GM19193 (cell line): Measurements from ENCODE around the gene TMTC4.

ENCODE experiments used
- POLR2A ChIP-seq: IDR thresholded peaks from 4 replicates; pipeline ENCODE4 v1.6.1; 2011; ENCODE audit not compliant: insufficient read depth, insufficient read length; ENCODE audit errors: extremely low read depth

Gene TMTC4

DNA sequence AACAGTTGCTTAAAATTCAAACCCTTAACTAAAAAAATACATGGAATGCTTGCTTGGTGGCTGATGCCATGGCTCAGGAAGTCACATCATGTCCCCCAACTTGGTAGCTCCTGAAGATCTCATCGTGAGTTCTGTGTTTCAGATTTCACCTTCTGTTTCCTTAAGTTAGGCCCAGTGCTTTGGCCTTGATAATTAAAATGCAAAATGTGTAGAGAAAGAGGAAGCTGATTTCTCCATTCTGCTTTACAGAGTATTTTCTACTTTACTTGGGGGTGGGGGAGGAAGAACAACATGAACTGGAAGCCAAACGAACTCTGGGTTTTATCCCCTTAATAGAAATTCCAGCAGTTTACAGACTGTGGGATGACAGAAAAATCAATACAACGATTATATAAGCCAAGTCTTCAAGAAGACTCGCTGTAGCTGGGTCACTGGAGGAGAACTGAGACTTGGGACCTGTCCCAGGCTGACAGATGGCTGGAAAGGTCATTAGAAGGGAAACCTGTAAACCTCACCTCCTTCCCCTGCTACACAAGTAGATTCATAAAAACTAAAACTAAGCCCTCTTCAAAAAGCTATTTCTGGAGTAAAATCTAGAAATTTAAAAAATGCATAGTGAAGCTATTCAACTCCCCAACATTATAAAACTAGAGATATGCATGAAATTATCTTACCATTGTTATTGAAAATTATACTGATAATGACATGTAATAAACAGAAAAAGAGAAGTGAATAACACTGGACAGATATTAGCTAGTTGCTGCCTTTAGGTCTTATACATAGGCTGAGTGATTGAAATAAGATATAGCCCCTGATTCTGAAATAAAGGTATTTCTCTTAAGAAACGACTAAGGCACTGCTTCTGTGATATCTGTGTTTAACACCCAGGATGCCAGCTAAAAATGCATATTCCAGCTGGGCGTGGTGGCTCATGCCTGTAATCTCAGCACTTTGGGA lies 63.9 kb downstream of the TMTC4 start:
- TF ChIP-seq POLR2A, result no peak

GRCh38 chr13:100608906-100609305 lies 65.7 kb downstream of the TMTC4 start:
- TF ChIP-seq POLR2A, result no peak

DNA sequence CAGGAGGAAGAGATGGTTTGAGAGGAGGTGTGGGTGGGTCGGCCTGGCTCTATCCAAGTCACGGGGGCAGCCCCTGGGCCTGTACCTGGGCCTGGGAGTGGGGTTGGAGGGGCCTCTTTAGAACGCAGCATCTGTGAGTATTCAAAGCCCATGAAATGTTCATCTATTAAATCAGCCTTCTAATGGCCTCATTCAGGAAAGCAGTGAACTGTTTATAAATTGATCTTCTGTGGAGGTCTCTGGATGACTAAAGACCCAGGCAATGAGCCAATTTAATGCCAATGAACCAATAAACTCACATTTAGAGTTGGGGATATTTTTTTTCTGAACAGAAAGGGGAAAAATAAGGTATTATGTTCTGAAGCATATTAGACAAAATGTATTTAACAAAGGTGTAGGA lies 66.1 kb downstream of the TMTC4 start:
- TF ChIP-seq POLR2A, result no peak

GRCh38 chr13:100604918-100605710 lies 69.5 kb downstream of the TMTC4 start:
- no peak for TF ChIP-seq POLR2A

DNA sequence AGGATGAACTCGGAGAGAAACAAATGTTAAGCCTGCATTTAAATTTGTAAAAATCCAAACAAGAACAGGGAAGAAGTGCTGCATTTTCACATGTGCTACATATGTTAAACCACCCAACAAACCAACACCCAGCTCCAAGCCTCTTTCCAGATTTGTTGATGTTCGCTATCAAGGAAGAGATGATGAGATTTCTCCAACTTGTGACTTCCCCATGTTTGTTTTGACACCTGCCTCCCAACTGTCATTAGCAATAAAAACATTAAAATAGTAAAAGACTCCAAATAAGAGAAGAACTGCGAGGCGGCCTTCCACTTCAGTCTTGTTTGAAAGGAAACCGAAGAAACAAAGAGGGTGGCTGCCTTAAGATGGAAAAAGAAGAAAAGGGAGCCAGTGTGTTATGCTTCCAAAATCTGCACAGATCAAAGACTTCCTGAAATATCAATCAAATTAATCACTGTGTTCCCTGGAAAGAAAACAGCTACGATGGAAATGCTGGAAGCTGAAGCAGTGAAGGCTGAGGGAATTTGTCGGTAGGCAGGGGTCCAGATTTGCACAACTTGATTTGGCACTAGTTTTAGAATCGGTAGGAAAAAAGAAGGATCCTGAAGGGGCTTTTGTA lies 72.0 kb downstream of the TMTC4 start:
- TF ChIP-seq POLR2A, result no peak

GRCh38 chr13:100601716-100602115 lies 72.9 kb downstream of the TMTC4 start:
- no peak for TF ChIP-seq POLR2A

- TF ChIP-seq POLR2A, result no peak
Measured at GRCh38 chr13:100600915-100601314, 73.7 kb downstream of the TMTC4 start.

DNA sequence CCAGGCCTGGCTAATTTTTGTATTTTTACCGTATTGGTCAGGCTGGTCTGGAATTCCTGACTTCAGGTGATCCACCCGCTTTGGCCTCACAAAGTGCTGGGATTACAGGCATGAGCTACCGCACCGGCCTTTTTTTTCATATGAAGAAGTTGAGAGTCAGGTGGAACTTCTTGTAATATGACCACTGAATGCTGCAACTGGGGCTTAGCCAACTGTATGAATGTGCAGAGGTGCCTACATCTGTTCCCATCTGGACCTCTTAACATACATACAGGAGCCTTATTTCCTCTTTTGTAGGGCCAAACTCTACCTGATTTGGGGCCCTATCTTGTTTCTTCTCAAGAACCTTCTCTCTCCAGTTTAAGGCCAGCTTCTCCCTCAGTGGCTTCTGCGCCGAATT lies 74.1 kb downstream of the TMTC4 start:
- TF ChIP-seq POLR2A, result no peak

GRCh38 chr13:100597253-100597652 lies 77.3 kb downstream of the TMTC4 start:
- TF ChIP-seq POLR2A, result no peak

DNA sequence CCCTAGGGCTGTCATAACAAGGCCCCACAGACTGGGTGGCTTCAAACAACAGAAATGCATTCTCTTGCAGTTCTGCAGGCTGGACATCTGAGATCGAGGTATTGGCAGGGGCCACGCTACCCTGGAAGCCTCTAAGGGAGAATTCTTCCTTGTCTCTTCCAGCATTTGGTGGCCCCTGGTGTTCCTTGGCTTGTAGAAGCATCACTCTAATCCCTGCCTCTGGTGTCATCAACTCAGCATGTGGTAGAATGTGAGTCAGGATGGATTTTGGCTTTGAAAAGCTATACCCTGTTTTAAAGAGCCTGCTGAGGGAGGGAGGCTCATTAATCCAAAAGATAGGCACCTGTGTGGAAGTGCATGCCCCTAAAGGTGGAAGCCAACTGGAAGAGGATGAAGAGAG lies 78.1 kb downstream of the TMTC4 start:
- TF ChIP-seq POLR2A, result no peak

DNA sequence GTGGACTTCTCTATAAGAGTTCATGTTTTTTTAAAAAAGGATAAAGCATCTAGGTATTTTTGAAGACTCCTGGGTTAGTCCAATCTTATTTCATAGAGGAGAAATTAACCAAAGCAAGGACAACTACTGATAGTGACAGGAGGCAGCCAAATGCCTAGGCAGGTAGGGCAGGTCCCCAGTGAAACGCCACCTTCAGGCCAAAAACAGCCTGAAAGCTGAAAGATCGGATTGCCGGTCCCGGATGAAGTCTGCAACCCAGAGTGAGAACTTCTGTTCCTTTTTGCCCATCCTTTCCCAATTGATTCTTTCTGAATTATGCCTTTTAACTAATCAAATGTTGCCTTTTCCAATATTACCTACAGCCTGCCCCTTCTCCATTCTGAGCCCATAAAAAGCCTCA lies 79.9 kb downstream of the TMTC4 start:
- TF ChIP-seq POLR2A, result no peak

GRCh38 chr13:100594255-100594654 lies 80.3 kb downstream of the TMTC4 start:
- TF ChIP-seq POLR2A, result no peak

GRCh38 chr13:100589178-100589725 lies 85.3 kb downstream of the TMTC4 start:
- no peak for TF ChIP-seq POLR2A

DNA sequence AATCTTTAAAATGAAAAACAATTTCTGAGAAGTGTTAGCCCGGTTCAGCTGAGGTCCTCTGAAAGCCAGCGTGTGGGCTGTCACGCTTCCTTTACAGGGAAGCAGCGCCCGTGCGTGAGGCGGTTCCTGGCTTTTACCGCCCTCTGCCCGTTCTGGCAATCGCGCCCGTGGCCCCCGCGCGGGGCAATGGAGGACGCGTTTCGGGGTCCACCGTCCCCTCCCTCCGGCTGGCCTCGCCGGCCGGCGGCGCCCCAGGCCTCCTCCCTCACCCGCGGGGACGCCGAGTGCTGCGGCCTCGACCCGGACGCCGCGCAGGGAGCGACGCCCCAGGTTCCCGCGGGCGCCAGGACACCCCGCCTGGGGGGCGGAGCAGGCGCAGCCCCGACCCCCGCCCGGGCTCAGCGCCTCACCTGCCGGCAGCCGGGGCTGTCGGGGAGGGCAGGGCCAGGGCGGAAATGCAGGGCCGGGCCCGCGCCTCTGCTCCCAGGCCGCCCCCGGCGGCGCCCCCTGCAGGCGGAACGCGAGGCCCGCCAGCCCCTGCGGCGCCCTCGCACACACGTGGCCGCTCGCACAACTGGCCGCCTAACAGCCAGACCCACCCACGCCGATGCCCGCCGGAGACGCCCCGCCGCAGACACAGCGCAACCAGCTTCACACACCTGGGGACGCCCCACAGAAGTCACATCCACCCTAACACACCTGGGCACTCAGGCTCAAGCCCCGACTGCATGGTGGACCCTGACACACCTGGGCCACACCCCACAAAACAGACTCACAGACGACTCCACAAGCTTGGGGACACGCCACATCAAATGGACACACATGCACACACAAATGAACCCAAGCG lies 86.0 kb downstream of the TMTC4 start, which contains the start of gene GGACT:
TSS of gene GGACT (minus strand) at position 459 of the 847 bp plus-strand sequence. CDS start 56,198 bp downstream, outside the sequence.
- TF ChIP-seq POLR2A, result peak; percentile 63

GRCh38 chr13:100584896-100585295 lies 89.7 kb downstream of the TMTC4 start:
- TF ChIP-seq POLR2A, result no peak

DNA sequence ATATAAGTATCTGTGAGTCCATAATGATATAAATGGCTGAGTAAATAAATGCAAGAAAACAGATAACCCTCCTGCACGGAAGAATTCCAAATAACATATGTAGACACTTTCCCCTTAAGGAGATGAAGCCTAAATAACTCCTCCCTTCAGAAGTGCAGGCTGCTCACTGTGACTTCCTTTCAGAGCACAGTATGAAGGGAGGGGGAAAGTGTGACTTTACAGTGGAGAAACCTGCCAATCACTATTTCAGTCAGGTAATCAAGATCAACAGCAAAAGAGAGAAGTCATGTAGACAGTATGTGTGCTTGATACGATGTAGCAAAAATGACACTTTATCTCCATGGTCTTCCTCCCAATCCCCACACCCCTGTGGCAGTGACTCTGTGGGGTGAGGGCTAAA lies 93.1 kb downstream of the TMTC4 start:
- no peak for TF ChIP-seq POLR2A
